ENCODE measurements around the gene RASGRF2.

RASGRF2 gene

GRCh38 chr5:80986382-80986781, 26.2 kb downstream of the RASGRF2 start:
- no peak for DNase-seq (ENCODE audit: low read depth)
- H3K4me3 ChIP-seq (ENCODE audit: low read depth, low read length) = no peak overlapping the region
- TF ChIP-seq MYC (IDR thresholded peaks at IDR 0.05; ENCODE audit: low read depth, low read length) (no peak), MAX (IDR thresholded peaks at IDR 0.05; ENCODE audit: low read depth, low read length) (no peak), POLR2A (IDR thresholded peaks at IDR 0.05; ENCODE audit: extremely low read depth, insufficient read length) (no peak)
- TF ChIP-seq, protein P1, sequence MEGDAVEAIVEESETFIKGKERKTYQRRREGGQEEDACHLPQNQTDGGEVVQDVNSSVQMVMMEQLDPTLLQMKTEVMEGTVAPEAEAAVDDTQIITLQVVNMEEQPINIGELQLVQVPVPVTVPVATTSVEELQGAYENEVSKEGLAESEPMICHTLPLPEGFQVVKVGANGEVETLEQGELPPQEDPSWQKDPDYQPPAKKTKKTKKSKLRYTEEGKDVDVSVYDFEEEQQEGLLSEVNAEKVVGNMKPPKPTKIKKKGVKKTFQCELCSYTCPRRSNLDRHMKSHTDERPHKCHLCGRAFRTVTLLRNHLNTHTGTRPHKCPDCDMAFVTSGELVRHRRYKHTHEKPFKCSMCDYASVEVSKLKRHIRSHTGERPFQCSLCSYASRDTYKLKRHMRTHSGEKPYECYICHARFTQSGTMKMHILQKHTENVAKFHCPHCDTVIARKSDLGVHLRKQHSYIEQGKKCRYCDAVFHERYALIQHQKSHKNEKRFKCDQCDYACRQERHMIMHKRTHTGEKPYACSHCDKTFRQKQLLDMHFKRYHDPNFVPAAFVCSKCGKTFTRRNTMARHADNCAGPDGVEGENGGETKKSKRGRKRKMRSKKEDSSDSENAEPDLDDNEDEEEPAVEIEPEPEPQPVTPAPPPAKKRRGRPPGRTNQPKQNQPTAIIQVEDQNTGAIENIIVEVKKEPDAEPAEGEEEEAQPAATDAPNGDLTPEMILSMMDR (IDR thresholded peaks at IDR 0.05; ENCODE audit: low read depth, low read length) = no peak

- TF ChIP-seq MYC (IDR thresholded peaks at IDR 0.05; ENCODE audit: low read depth, low read length) (no peak), MAX (IDR thresholded peaks at IDR 0.05; ENCODE audit: low read depth, low read length) (no peak), POLR2A (IDR thresholded peaks at IDR 0.05; ENCODE audit: extremely low read depth, insufficient read length) (no peak)
- TF ChIP-seq, protein P1 (IDR thresholded peaks at IDR 0.05; ENCODE audit: low read depth, low read length) = no peak
- H3K4me3 ChIP-seq (ENCODE audit: low read depth, low read length) = no peak overlapping the region
- DNase-seq (ENCODE audit: low read depth) = no peak
Measured at GRCh38 chr5:80987078-80987766, 27.1 kb downstream of the RASGRF2 start.

- TF ChIP-seq MYC (IDR thresholded peaks at IDR 0.05; ENCODE audit: low read depth, low read length) (no peak), MAX (IDR thresholded peaks at IDR 0.05; ENCODE audit: low read depth, low read length) (no peak), POLR2A (IDR thresholded peaks at IDR 0.05; ENCODE audit: extremely low read depth, insufficient read length) (no peak)
- TF ChIP-seq, protein P1 (IDR thresholded peaks at IDR 0.05; ENCODE audit: low read depth, low read length) = no peak
- H3K4me3 ChIP-seq (ENCODE audit: low read depth, low read length) = no peak overlapping the region
- DNase-seq (ENCODE audit: low read depth) = no peak
Measured at GRCh38 chr5:80988419-80988935, 28.3 kb downstream of the RASGRF2 start.

GRCh38 chr5:80989883-80990282, 29.7 kb downstream of the RASGRF2 start:
- no peak overlapping the region for H3K4me3 ChIP-seq (ENCODE audit: low read depth, low read length)
- no peak for DNase-seq (ENCODE audit: low read depth)
- no peak for TF ChIP-seq MAX (IDR thresholded peaks at IDR 0.05; ENCODE audit: low read depth, low read length)
- TF ChIP-seq POLR2A (IDR thresholded peaks at IDR 0.05; ENCODE audit: extremely low read depth, insufficient read length) = no peak
- no peak for TF ChIP-seq MYC (IDR thresholded peaks at IDR 0.05; ENCODE audit: low read depth, low read length)
- TF ChIP-seq, protein P1 (IDR thresholded peaks at IDR 0.05; ENCODE audit: low read depth, low read length) = no peak

GRCh38 chr5:80990527-80990926, 30.4 kb downstream of the RASGRF2 start:
- no peak overlapping the region for H3K4me3 ChIP-seq (ENCODE audit: low read depth, low read length)
- no peak for TF ChIP-seq MAX (IDR thresholded peaks at IDR 0.05; ENCODE audit: low read depth, low read length)
- TF ChIP-seq MYC (IDR thresholded peaks at IDR 0.05; ENCODE audit: low read depth, low read length) = no peak
- TF ChIP-seq, protein P1 (IDR thresholded peaks at IDR 0.05; ENCODE audit: low read depth, low read length) = no peak
- TF ChIP-seq POLR2A (IDR thresholded peaks at IDR 0.05; ENCODE audit: extremely low read depth, insufficient read length) = no peak
- DNase-seq (ENCODE audit: low read depth) = no peak
